GM12878 (cell line): ENCODE results near the gene CA7. TPM values are rescaled to one million over a fixed set of nuclear protein-coding genes. Genes with fewer than 3 reads are reported as not detected.

Source experiments
- ATAC-seq: fragments of 200-7000 bp; cut with Tn5 transposase; 3 replicates; pipeline ENCODE4 v1.9.1; 2020; ENCODE audit warnings: mild to moderate bottlenecking, moderate library complexity
- BruUV-seq: library from RNA; stranded (reverse); fragments of 400-500 nt; replicated peaks from 2 replicates; lab custom pipeline; 2021; lab: Mats Ljungman, UMichigan
- CTCF ChIA-PET: fragments of 300-600 bp; sonication (Branson Sonifier 250); formaldehyde crosslinking; extraction: SDS; loops from one replicate; lab custom pipeline; 2021; ENCODE audit warnings: inconsistent platforms; lab: Yijun Ruan, JAX
- POLR2A ChIA-PET: fragments of 350-600 bp; formaldehyde crosslinking; extraction: SDS; loops from one replicate; lab custom pipeline; 2021; ENCODE audit warnings: inconsistent platforms; lab: Charles Lee
- RAD21 ChIA-PET: fragments of 300-600 bp; sonication (Branson Sonifier 250); formaldehyde crosslinking; loops from one replicate; lab custom pipeline; 2023; ENCODE audit warnings: antibody characterized with exemption; ENCODE audit not compliant: unreplicated experiment; lab: Charles Lee
- SMC1A ChIA-PET: fragments of 300-600 bp; sonication (Branson Sonifier 250); formaldehyde crosslinking; loops from one replicate; lab custom pipeline; 2023; ENCODE audit not compliant: unreplicated experiment, uncharacterized antibody; lab: Charles Lee
- DNase-seq: peaks from one replicate; pipeline ENCODE4 v3.0.0-alpha.2; 2011; ENCODE audit warnings: low read depth, low spot score
- FAIRE-seq: peaks from 3 replicates; lab custom pipeline; 2011; peaks lifted over from hg19 to GRCh38; lab: Jason Lieb, UNC
- H2AFZ ChIP-seq: 2 replicates; pipeline ENCODE4 v1.6.0; 2011; ENCODE audit warnings: low read depth, low read length, control low read depth; ENCODE audit not compliant: control insufficient read depth
- H3K27ac ChIP-seq: 2 replicates; pipeline ENCODE4 v1.5.1; 2011; ENCODE audit warnings: control low read depth; ENCODE audit not compliant: control insufficient read depth, insufficient read depth
- H3K27me3 ChIP-seq, 2 experiments: replicated peaks in 1 of 2; 2 replicates each; pipeline versions ENCODE4 v1.6.0 to v1.6.1; 2011; ENCODE audit warnings: low read length in 1 of 2; ENCODE audit not compliant: control insufficient read depth in 2 of 2, insufficient read depth in 2 of 2
- H3K36me3 ChIP-seq, 2 experiments: 2 replicates each; pipeline ENCODE4 v1.5.1; 2011; ENCODE audit warnings: low read length in 1 of 2; ENCODE audit not compliant: control insufficient read depth in 2 of 2, insufficient read depth in 2 of 2
- H3K4me1 ChIP-seq: 2 replicates; pipeline ENCODE4 v1.6.1; 2011; ENCODE audit warnings: mild to moderate bottlenecking, low read length, moderate library complexity, mixed read lengths; ENCODE audit not compliant: control insufficient read depth, insufficient read depth
- H3K4me2 ChIP-seq: 2 replicates; pipeline ENCODE4 v1.6.0; 2011; ENCODE audit warnings: control low read depth; ENCODE audit not compliant: control insufficient read depth, insufficient read depth
- H3K4me3 ChIP-seq: fragments of 200-600 bp; sonication (generic); 2 replicates; pipeline ENCODE4 v1.5.1; 2016
- H3K79me2 ChIP-seq: 2 replicates; pipeline ENCODE4 v1.6.0; 2011; ENCODE audit warnings: low read length; ENCODE audit not compliant: control insufficient read depth, insufficient read depth
- H3K9ac ChIP-seq: 2 replicates; pipeline ENCODE4 v1.8.0; 2011; ENCODE audit warnings: low read length, control low read depth, mixed read lengths; ENCODE audit not compliant: control insufficient read depth, insufficient read depth
- H3K9me3 ChIP-seq: replicated peaks from 3 replicates; pipeline ENCODE4 v1.5.1; 2011; ENCODE audit warnings: mild to moderate bottlenecking, low read length; ENCODE audit not compliant: control insufficient read depth, insufficient read depth
- H4K20me1 ChIP-seq: 2 replicates; pipeline ENCODE4 v1.6.0; 2011; ENCODE audit not compliant: control insufficient read depth, insufficient read depth
- ASH2L ChIP-seq: fragments of 300-600, 200-600 bp; sonication (generic); IDR thresholded peaks from 2 replicates; pipeline ENCODE4 v1.6.1; 2017; ENCODE audit warnings: low read depth, mild to moderate bottlenecking, borderline replicate concordance
- BMI1 ChIP-seq: fragments of 450-650 bp; IDR thresholded peaks from 2 replicates; pipeline ENCODE4 v1.6.1; 2016; ENCODE audit warnings: mild to moderate bottlenecking, moderate library complexity, borderline replicate concordance
- HCFC1 ChIP-seq: fragments of 150-350 bp; IDR thresholded peaks from 2 replicates; pipeline ENCODE4 v1.6.1; 2014; ENCODE audit warnings: low read length
- HDAC6 ChIP-seq: fragments of 200-600 bp; sonication (generic); IDR thresholded peaks from one replicate; pipeline ENCODE4 v1.8.0; 2017; ENCODE audit warnings: antibody characterized with exemption; ENCODE audit not compliant: unreplicated experiment
- IKZF1 ChIP-seq: fragments of 450-650 bp; conservative IDR thresholded peaks from 2 replicates; pipeline ENCODE4 v1.6.1; 2017; ENCODE audit warnings: antibody characterized with exemption, mild to moderate bottlenecking
- PAX5 ChIP-seq: IDR thresholded peaks from 2 replicates; pipeline ENCODE4 v1.6.1; 2011; ENCODE audit warnings: low read depth, low read length, borderline replicate concordance
- SRF ChIP-seq, 2 experiments: IDR thresholded peaks; 2 replicates each; pipeline ENCODE4 v1.6.1; 2011; ENCODE audit warnings: low read depth in 2 of 2, low read length in 2 of 2, mild to moderate bottlenecking in 1 of 2, moderate library complexity in 1 of 2
- TAF1 ChIP-seq: IDR thresholded peaks from 2 replicates; pipeline ENCODE4 v1.6.1; 2011; ENCODE audit warnings: mild to moderate bottlenecking, low read depth, low read length, borderline replicate concordance
- TBL1XR1 ChIP-seq: IDR thresholded peaks from 2 replicates; pipeline ENCODE4 v1.6.1; 2012; ENCODE audit warnings: low read depth, low read length, improper control_type of control experiment
- YY1 ChIP-seq: IDR thresholded peaks from 2 replicates; pipeline ENCODE4 v1.6.1; 2011; ENCODE audit warnings: low read depth, mild to moderate bottlenecking, low read length
- WGBS: methylation state at CpG from one replicate; pipeline ENCODE4 v1.1.6; 2016; ENCODE audit warnings: low lambda C conversion rate; ENCODE audit not compliant: insufficient replicate concordance, insufficient coverage; ENCODE audit errors: missing lambda C conversion rate; 5-methylcytosine and 5-hydroxymethylcytosine counted together
- in situ Hi-C: fragments of 300-500 bp; cut with MboI; formaldehyde crosslinking; loops from 9 replicates; pipeline ENCODE4 v1.14.3; 2018; ENCODE audit warnings: mixed read lengths
- intact Hi-C: fragments of 100-400 bp; cut with micrococcal nuclease; formaldehyde crosslinking; loops from one replicate; pipeline ENCODE4 v1.14.2; 2022; ENCODE audit not compliant: unreplicated experiment
- polyA plus RNA-seq, 11 experiments: library from polyadenylated mRNA; depleted of rRNA in 4 of 11; unstranded in 6 of 11; stranded (reverse) in 5 of 11; fragments of >200 nt; fragmentation: Nextera tagmentation in 4 of 11; fragmentation: Illumina TruSeq in 1 of 11; extraction: Ambion mirVana in 4 of 11; extraction: Trizol in 1 of 11; gene quantifications; 1 replicate in 1 of 11; 2 replicates in 10 of 11; pipeline versions ENCODE4 v1.2.1 to v1.2.3, GENCODE V29; 2011 to 2016; ENCODE audit warnings: inconsistent platforms in 2 of 11, missing spikeins in 2 of 11, low read depth in 1 of 11
- total RNA-seq, 4 experiments: library from RNA; depleted of rRNA in 3 of 4; stranded (reverse); fragments of >200 nt in 3 of 4; fragmentation: Illumina TruSeq in 1 of 4; extraction: Trizol in 1 of 4; gene quantifications; 2 replicates each; pipeline versions ENCODE4 v1.2.1 to v1.2.3, GENCODE V29; 2013 to 2021
- TF ChIP-seq, protein P1 (sequence below): IDR thresholded peaks from 2 replicates; pipeline ENCODE4 v1.6.1; 2011; ENCODE audit warnings: borderline replicate concordance, low read depth, mild to moderate bottlenecking, moderate library complexity, low read length; ENCODE audit not compliant: insufficient read depth, poor library complexity, severe bottlenecking
- TF ChIP-seq, protein P2 (sequence below): IDR thresholded peaks from 2 replicates; pipeline ENCODE4 v1.6.1; 2011; ENCODE audit warnings: borderline replicate concordance, low read depth, mild to moderate bottlenecking, moderate library complexity, mixed read lengths, low read length; ENCODE audit not compliant: insufficient read depth; ENCODE audit errors: extremely low read length

Gene CA7
- total and polyA plus RNA-seq, 10 of the 15 experiments (the other 5 are each of a cell fraction or from before 2014, with no cell fraction given): 0.04 TPM; not detected in 9

DNA sequence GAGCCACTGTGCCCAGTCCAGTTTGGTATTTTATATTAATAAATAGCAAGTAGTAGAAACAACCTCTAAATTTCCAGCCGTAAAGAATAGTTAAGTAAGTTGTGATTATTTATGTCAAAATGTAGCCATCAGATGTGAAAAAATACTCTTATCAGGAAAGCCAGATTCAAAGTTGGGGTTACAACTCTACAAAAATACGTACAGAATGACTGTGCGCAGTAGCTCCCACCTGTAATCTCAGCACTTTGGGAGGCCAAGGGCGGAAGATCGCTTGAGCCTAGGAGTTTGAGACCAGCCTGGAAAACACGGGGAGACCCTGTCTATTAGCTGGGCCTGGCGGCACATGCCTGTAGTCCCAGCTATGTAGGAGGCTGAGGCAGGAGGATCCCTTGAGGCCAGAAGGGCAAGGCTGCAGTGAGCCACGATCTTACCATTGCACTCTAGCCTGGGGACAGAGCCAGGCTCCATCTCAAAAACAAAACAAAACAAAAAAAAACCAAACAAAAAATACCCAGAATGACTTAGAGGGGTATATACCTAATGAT lies 37.8 kb downstream of the CA7 start (continued):
- TF ChIP-seq, protein P1, sequence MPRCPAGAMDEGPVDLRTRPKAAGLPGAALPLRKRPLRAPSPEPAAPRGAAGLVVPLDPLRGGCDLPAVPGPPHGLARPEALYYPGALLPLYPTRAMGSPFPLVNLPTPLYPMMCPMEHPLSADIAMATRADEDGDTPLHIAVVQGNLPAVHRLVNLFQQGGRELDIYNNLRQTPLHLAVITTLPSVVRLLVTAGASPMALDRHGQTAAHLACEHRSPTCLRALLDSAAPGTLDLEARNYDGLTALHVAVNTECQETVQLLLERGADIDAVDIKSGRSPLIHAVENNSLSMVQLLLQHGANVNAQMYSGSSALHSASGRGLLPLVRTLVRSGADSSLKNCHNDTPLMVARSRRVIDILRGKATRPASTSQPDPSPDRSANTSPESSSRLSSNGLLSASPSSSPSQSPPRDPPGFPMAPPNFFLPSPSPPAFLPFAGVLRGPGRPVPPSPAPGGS: no peak
- TF ChIP-seq YY1: no peak

- no peak for FAIRE-seq
Observed at GRCh38 chr16:66882702-66883101, 38.5 kb downstream of the CA7 start.

More at GRCh38 chr16:66882702-66883101, 38.5 kb downstream of the CA7 start:
- Histone ChIP-seq H3K9ac (no peak overlapping the region), H3K27me3 (no peaks in the 10 kb centered on the region), H2AFZ (no peak overlapping the region), H3K9me3 (no peaks in the 10 kb centered on the region), H3K4me2 (no peak overlapping the region), H3K4me1 (peaks cover 16% of the 10 kb centered on the region), H3K27ac (no peak overlapping the region), H4K20me1 (no peaks in the 10 kb centered on the region), H3K79me2 (peaks cover 11% of the 10 kb centered on the region), H3K36me3 (peaks cover 3 to 5% of the 10 kb centered on the region in 2 experiments), H3K4me3 (no peak overlapping the region)
- POLR2A ChIA-PET: interaction anchor here (0.5 to 1.1 kb wide), 2 partner anchors 8 to 12 kb away, joined by 4 to 5 read pairs; no protein-coding TSS in a partner anchor
- SMC1A ChIA-PET: interaction anchor here (0.9 to 2.3 kb wide), 4 partner anchors 10 to 76 kb away, joined by 3 to 8 read pairs (median 6); partner anchors contain the start of gene NAE1
- BruUV-seq: no TSS peak
- in situ Hi-C loops (no loop called here), intact Hi-C loops (no loop called here)
- DNase-seq: no peak
- TF ChIP-seq SRF (IDR thresholded peaks at IDR 0.05; ENCODE audit: low read depth in 2 of 2, low read length in 2 of 2): no peak
- TF ChIP-seq, protein P2, sequence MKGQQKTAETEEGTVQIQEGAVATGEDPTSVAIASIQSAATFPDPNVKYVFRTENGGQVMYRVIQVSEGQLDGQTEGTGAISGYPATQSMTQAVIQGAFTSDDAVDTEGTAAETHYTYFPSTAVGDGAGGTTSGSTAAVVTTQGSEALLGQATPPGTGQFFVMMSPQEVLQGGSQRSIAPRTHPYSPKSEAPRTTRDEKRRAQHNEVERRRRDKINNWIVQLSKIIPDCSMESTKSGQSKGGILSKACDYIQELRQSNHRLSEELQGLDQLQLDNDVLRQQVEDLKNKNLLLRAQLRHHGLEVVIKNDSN: no peak
- TF ChIP-seq TAF1: no peak
- no peak for TF ChIP-seq HCFC1
- no peak for TF ChIP-seq HDAC6
- TF ChIP-seq PAX5: no peak
- TF ChIP-seq ASH2L: no peak
- no peak for TF ChIP-seq BMI1
- no peak for TF ChIP-seq TBL1XR1
- no peak for TF ChIP-seq IKZF1
- no peak for ATAC-seq
- RAD21 ChIA-PET: interaction anchor here (0.9 to 2.0 kb wide), 3 partner anchors 8 to 15 kb away, joined by 3 to 12 read pairs (median 3); no protein-coding TSS in a partner anchor
- WGBS: 100% methylated on average over 3 of the region's 3 CpGs
- CTCF ChIA-PET: interaction anchor here (0.6 to 5.2 kb wide), 11 partner anchors 8 to 272 kb away, joined by 3 to 34 read pairs (median 6); partner anchors contain the start of gene NAE1
